OCI-LY7 (cell line): ENCODE results near the gene SIGMAR1. TPM values are rescaled to one million over a fixed set of nuclear protein-coding genes. Genes with fewer than 3 reads are reported as not detected.
A peak's percentile ranks its signal among the peaks of the same experiment; 100 is the strongest.

ENCODE experiments used
- BruUV-seq: library from RNA; stranded (reverse); fragments of 400-500 nt; replicated peaks from 2 replicates; lab custom pipeline; 2021; lab: Mats Ljungman, UMichigan
- CTCF ChIA-PET: fragments of 300-600 bp; sonication (Branson Sonifier 250); formaldehyde crosslinking; loops from one replicate; lab custom pipeline; 2022; ENCODE audit warnings: antibody characterized with exemption; ENCODE audit not compliant: unreplicated experiment; lab: Charles Lee
- POLR2A ChIA-PET: fragments of 300-600 bp; sonication (Branson Sonifier 250); formaldehyde crosslinking; loops from one replicate; lab custom pipeline; 2022; ENCODE audit warnings: antibody characterized with exemption; lab: Charles Lee
- DNase-seq: peaks from one replicate; pipeline ENCODE4 v3.0.0-alpha.2; 2015; ENCODE audit warnings: low spot score
- H2AFZ ChIP-seq: fragments of 200-600 bp; sonication (generic), shearing (Covaris generic); 2 replicates; pipeline ENCODE4 v1.6.1; 2014; ENCODE audit warnings: mild to moderate bottlenecking, antibody characterized with exemption, low read length, moderate library complexity
- H3K27ac ChIP-seq: fragments of 200-600 bp; sonication (generic); 2 replicates; pipeline ENCODE4 v1.5.1; 2014; ENCODE audit warnings: mixed run types, low read depth, mild to moderate bottlenecking, moderate library complexity, low read length, inconsistent platforms; ENCODE audit not compliant: poor library complexity, severe bottlenecking
- H3K36me3 ChIP-seq: fragments of 200-600 bp; sonication (generic); 2 replicates; pipeline ENCODE4 v1.6.1; 2014; ENCODE audit warnings: mild to moderate bottlenecking, antibody characterized with exemption, low read length, moderate library complexity, mixed read lengths; ENCODE audit not compliant: insufficient read depth
- H3K4me1 ChIP-seq: fragments of 200-600 bp; sonication (generic); 2 replicates; pipeline ENCODE4 v1.5.1; 2014; ENCODE audit warnings: mild to moderate bottlenecking, low read length; ENCODE audit not compliant: insufficient read depth, poor library complexity, severe bottlenecking
- H3K4me2 ChIP-seq: fragments of 200-600 bp; sonication (generic); 2 replicates; pipeline ENCODE4 v1.6.1; 2014; ENCODE audit warnings: mild to moderate bottlenecking, low read length
- H3K4me3 ChIP-seq: fragments of 200-600 bp; sonication (generic); 2 replicates; pipeline ENCODE4 v1.5.1; 2014; ENCODE audit warnings: mild to moderate bottlenecking, low read depth, low read length; ENCODE audit not compliant: poor library complexity, severe bottlenecking
- H3K79me2 ChIP-seq: fragments of 200-600 bp; sonication (generic); 2 replicates; pipeline ENCODE4 v1.6.1; 2016; ENCODE audit warnings: low read depth, mild to moderate bottlenecking, low read length, moderate library complexity, mixed read lengths; ENCODE audit not compliant: insufficient read depth
- H3K9me2 ChIP-seq: fragments of 200-600 bp; sonication (generic); 2 replicates; pipeline ENCODE4 v1.6.1; 2016; ENCODE audit warnings: mild to moderate bottlenecking, low read length, mixed read lengths; ENCODE audit not compliant: insufficient read depth
- H3K9me3 ChIP-seq: fragments of 200-600 bp; sonication (generic); 2 replicates; pipeline ENCODE4 v1.6.1; 2014; ENCODE audit warnings: mild to moderate bottlenecking, mixed run types, low read length, mixed read lengths
- H4K20me1 ChIP-seq: fragments of 200-600 bp; sonication (generic); 2 replicates; pipeline ENCODE4 v1.6.1; 2014; ENCODE audit warnings: mild to moderate bottlenecking, antibody characterized with exemption, low read length, moderate library complexity, mixed read lengths; ENCODE audit not compliant: insufficient read depth
- EZH2phosphoT487 ChIP-seq: fragments of 200-600 bp; sonication (generic); IDR thresholded peaks from 2 replicates; pipeline ENCODE4 v1.6.1; 2018; ENCODE audit warnings: low read depth, borderline replicate concordance, mild to moderate bottlenecking, mixed run types, antibody characterized with exemption, low read length, moderate library complexity, mixed read lengths
- intact Hi-C: fragments of 100-400 bp; cut with micrococcal nuclease; formaldehyde crosslinking; loops from one replicate; pipeline ENCODE4 v1.10.0; 2022; ENCODE audit not compliant: unreplicated experiment
- total RNA-seq, 2 experiments: library from RNA; depleted of rRNA in 1 of 2; stranded (reverse); fragments of >200 nt in 1 of 2; shearing (Covaris generic) in 1 of 2; gene quantifications; 2 replicates each; pipeline ENCODE4 v1.2.3, GENCODE V29; 2014 to 2022
- TF ChIP-seq, protein P1 (sequence below): fragments of 200-600 bp; sonication (generic); conservative IDR thresholded peaks from 2 replicates; pipeline ENCODE4 v1.5.1; 2014; ENCODE audit warnings: mild to moderate bottlenecking, antibody characterized with exemption, low read length, moderate library complexity, mixed read lengths

SIGMAR1 gene
- total RNA-seq, 2 experiments from 2014 or later: 103 to 110 TPM

DNA sequence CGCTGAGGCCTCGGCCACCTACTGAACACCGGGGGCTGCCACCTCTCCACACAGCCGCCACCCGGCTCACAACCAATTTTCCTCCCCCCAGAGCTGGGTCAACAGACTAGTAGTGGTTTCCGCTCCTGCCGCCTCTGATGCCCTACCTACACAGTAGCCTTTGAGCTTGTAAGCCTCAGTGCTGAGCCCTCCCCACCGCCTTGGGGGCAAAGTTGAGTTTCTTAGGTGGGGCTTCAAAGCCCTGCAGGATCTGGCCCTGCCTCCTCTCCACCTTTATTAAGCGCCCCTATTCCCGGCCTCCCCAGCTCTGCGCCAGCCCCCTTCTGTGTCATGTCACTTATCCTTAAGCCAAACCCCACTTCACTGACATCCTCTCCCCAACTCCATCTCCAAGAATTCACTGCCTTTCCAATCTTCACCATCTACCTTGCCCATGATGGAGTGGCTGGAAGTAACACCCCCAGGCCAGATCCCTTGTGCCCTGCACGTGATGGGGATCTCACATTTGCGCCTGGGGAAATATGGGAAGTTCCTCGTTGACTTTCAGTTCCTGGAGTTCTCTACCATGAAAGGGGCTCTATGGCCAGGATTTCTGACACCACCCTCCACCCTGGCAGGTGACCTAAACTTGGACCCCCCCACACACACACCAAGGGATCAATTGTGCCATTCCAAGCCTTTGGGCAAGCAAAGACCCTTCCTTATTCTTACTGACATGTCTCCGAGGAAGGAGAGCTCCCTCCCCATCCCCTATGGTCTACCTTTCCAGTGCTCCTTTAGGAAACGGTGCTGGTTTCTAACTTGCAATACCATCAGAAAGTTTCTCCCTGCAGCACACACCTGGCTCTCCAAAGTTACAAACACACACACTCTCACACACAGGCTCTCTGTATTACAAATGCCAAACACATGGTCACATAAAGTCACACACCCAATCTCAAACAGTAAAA is 45.4 kb downstream of the SIGMAR1 start:
- no TSS peak for BruUV-seq
- ChIA-PET CTCF (interaction anchor here (0.6 to 1.0 kb wide), 4 partner anchors 19 to 192 kb away, joined by 3 read pairs; partner anchors contain the start of genes DCTN3 and RPP25L), POLR2A (no interaction called here)
- TF ChIP-seq EZH2phosphoT487: no peak
- TF ChIP-seq, protein P1, sequence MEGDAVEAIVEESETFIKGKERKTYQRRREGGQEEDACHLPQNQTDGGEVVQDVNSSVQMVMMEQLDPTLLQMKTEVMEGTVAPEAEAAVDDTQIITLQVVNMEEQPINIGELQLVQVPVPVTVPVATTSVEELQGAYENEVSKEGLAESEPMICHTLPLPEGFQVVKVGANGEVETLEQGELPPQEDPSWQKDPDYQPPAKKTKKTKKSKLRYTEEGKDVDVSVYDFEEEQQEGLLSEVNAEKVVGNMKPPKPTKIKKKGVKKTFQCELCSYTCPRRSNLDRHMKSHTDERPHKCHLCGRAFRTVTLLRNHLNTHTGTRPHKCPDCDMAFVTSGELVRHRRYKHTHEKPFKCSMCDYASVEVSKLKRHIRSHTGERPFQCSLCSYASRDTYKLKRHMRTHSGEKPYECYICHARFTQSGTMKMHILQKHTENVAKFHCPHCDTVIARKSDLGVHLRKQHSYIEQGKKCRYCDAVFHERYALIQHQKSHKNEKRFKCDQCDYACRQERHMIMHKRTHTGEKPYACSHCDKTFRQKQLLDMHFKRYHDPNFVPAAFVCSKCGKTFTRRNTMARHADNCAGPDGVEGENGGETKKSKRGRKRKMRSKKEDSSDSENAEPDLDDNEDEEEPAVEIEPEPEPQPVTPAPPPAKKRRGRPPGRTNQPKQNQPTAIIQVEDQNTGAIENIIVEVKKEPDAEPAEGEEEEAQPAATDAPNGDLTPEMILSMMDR: peak; percentile 29; the same call in 1 of the 2 replicates
- Histone ChIP-seq H2AFZ (no peak overlapping the region), H3K36me3 (no peaks in the 10 kb centered on the region), H3K9me2 (no peaks in the 10 kb centered on the region), H3K27ac (no peak overlapping the region), H3K79me2 (no peaks in the 10 kb centered on the region), H3K4me2 (no peak overlapping the region), H4K20me1 (no peaks in the 10 kb centered on the region; the same call in 1 of the 2 replicates), H3K4me1 (no peaks in the 10 kb centered on the region), H3K4me3 (no peak overlapping the region), H3K9me3 (no peaks in the 10 kb centered on the region)
- intact Hi-C loops: loop anchor here (1.0 to 2.0 kb wide), 2 partner anchors 44 to 155 kb away; no protein-coding TSS in a partner anchor
- DNase-seq: no peak

DNA sequence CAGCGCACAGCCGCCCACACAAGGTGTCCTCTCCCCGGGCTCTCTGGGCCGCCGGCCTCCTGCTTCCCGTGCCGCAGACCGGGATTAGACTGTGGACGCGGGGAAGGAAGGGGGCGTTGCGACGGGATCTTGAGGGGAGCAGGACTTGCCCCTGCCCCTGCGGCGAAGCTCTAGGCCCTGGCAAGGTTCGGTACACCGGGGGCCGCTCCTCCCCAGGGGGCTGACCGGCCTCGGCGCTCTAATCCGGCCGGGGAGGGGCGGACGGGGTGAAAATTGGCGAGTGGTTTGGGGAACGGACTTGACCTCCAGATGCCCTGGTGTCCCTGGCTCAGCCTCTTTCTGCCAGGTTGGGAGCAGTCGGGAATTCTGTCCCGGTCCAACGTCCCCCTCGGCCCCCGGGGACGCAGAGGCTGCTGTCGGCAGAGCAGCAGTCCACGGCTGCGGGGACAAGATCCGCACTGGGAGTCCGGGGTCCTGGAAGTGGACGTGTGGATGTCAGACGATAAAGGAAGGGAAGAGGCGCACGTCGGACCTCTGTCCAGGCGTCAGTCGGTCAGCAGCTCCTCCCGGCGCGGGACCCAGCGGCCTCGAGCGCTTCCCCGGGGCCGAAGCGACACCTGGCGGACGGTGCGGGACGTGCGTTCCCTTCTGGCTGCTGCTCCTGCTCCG is 46.2 kb downstream of the SIGMAR1 start:
- BruUV-seq: no TSS peak
- no peaks in the 10 kb centered on the region for H3K9me3 ChIP-seq
- H2AFZ ChIP-seq: no peak overlapping the region
- intact Hi-C loops: no loop called here
- no peaks in the 10 kb centered on the region; the same call in 1 of the 2 replicates for H4K20me1 ChIP-seq
- no peak overlapping the region for H3K4me2 ChIP-seq
- H3K27ac ChIP-seq: no peak overlapping the region
- TF ChIP-seq, protein P1: peak; percentile 85
- TF ChIP-seq EZH2phosphoT487: no peak
- CTCF ChIA-PET: interaction anchor here (0.6 to 0.7 kb wide), 3 partner anchors 20 to 191 kb away, joined by 3 read pairs; partner anchors contain the start of genes DCTN3 and RPP25L
- H3K4me1 ChIP-seq: no peaks in the 10 kb centered on the region
- POLR2A ChIA-PET: no interaction called here
- H3K9me2 ChIP-seq: no peaks in the 10 kb centered on the region
- H3K79me2 ChIP-seq: no peaks in the 10 kb centered on the region
- no peaks in the 10 kb centered on the region for H3K36me3 ChIP-seq
- H3K4me3 ChIP-seq: no peak overlapping the region
- peak; percentile 63 for DNase-seq
